ENCODE results near the gene AK9.

Gene AK9

GRCh38 chr6:109506314-109506713, 184.7 kb downstream of the AK9 start:
- Histone ChIP-seq H3K4me1 (no peaks in the 10 kb centered on the region), H3K9me3 (no peaks in the 10 kb centered on the region), H3K36me3 (no peaks in the 10 kb centered on the region), H3K4me3 (ENCODE audit: low read depth, low read length) (no peak overlapping the region), H3K27me3 (peaks cover 12% of the 10 kb centered on the region; the same call in 1 of the 2 replicates)
- no peak for TF ChIP-seq CTCF (IDR thresholded peaks at IDR 0.05; ENCODE audit: low read depth, low read length)
- DNase-seq = no peak

GRCh38 chr6:109503327-109504224, 187.4 kb downstream of the AK9 start:
- TF ChIP-seq CTCF (IDR thresholded peaks at IDR 0.05; ENCODE audit: low read depth, low read length) = no peak
- H3K4me1 ChIP-seq = no peaks in the 10 kb centered on the region
- H3K4me3 ChIP-seq (ENCODE audit: low read depth, low read length) = no peak overlapping the region
- H3K27me3 ChIP-seq = peaks cover 12% of the 10 kb centered on the region; the same call in 1 of the 2 replicates
- no peaks in the 10 kb centered on the region for H3K36me3 ChIP-seq
- DNase-seq = no peak
- H3K9me3 ChIP-seq = no peaks in the 10 kb centered on the region

- TF ChIP-seq CTCF (IDR thresholded peaks at IDR 0.05; ENCODE audit: low read depth, low read length) = no peak
- Histone ChIP-seq H3K9me3 (no peaks in the 10 kb centered on the region), H3K4me1 (no peaks in the 10 kb centered on the region), H3K27me3 (peaks cover 6% of the 10 kb centered on the region), H3K36me3 (no peaks in the 10 kb centered on the region), H3K4me3 (ENCODE audit: low read depth, low read length) (no peak overlapping the region)
- no peak for DNase-seq
Measured at GRCh38 chr6:109498936-109499335, 192.1 kb downstream of the AK9 start.

- Histone ChIP-seq H3K9me3 (no peaks in the 10 kb centered on the region), H3K4me3 (ENCODE audit: low read depth, low read length) (no peak overlapping the region), H3K27me3 (peaks cover 3% of the 10 kb centered on the region), H3K36me3 (no peaks in the 10 kb centered on the region), H3K4me1 (no peaks in the 10 kb centered on the region)
- no peak for TF ChIP-seq CTCF (IDR thresholded peaks at IDR 0.05; ENCODE audit: low read depth, low read length)
- DNase-seq = no peak
Measured at GRCh38 chr6:109498052-109498451, 192.9 kb downstream of the AK9 start.

- no peaks in the 10 kb centered on the region for H3K4me1 ChIP-seq
- no peaks in the 10 kb centered on the region for H3K9me3 ChIP-seq
- H3K27me3 ChIP-seq = peaks cover 9% of the 10 kb centered on the region
- TF ChIP-seq CTCF (IDR thresholded peaks at IDR 0.05; ENCODE audit: low read depth, low read length) = no peak
- no peaks in the 10 kb centered on the region for H3K36me3 ChIP-seq
- H3K4me3 ChIP-seq (ENCODE audit: low read depth, low read length) = no peak overlapping the region
- no peak for DNase-seq
Measured at GRCh38 chr6:109496036-109496772, 194.8 kb downstream of the AK9 start.

GRCh38 chr6:109493865-109494264, 197.1 kb downstream of the AK9 start:
- Histone ChIP-seq H3K27me3 (peaks cover 9% of the 10 kb centered on the region), H3K4me1 (no peaks in the 10 kb centered on the region), H3K9me3 (no peaks in the 10 kb centered on the region), H3K4me3 (ENCODE audit: low read depth, low read length) (no peak overlapping the region), H3K36me3 (no peaks in the 10 kb centered on the region)
- no peak for TF ChIP-seq CTCF (IDR thresholded peaks at IDR 0.05; ENCODE audit: low read depth, low read length)
- no peak for DNase-seq
